CD4-positive, CD25-positive, alpha-beta regulatory T cell (primary cell): ENCODE measurements around the gene IPO4. TPM values are rescaled to one million over a fixed set of nuclear protein-coding genes. Genes with fewer than 3 reads are reported as not detected.

Source experiments
- ATAC-seq, 2 donors: fragments of 150-1000 bp; cut with Tn5 transposase; one replicate each; pipeline ENCODE4 v1.10.0; 2021; ENCODE audit warnings: low read depth in 2 of 2, moderate number of reproducible peaks in 2 of 2, moderate library complexity in 1 of 2
- DNase-seq, 3 donors: peaks; one replicate each; pipeline versions ENCODE4 v3.0.0 to v3.0.0-alpha.2; 2012 to 2022; ENCODE audit warnings: mixed read lengths in 1 of 3
- H3K27ac ChIP-seq: one replicate; pipeline ENCODE4 v1.7.0; 2013; ENCODE audit warnings: mild to moderate bottlenecking, low read length; ENCODE audit not compliant: insufficient read depth, poor library complexity, severe bottlenecking
- H3K27me3 ChIP-seq: one replicate; pipeline ENCODE4 v1.7.0; 2013; ENCODE audit warnings: low read length; ENCODE audit not compliant: control insufficient read depth, insufficient read depth
- H3K36me3 ChIP-seq: one replicate; pipeline ENCODE4 v1.7.0; 2013; ENCODE audit warnings: mild to moderate bottlenecking, low read length, moderate library complexity; ENCODE audit not compliant: control insufficient read depth, insufficient read depth
- H3K4me1 ChIP-seq: 2 replicates; pipeline ENCODE4 v1.7.0; 2013; ENCODE audit warnings: mild to moderate bottlenecking, low read length; ENCODE audit not compliant: insufficient read depth, control insufficient read depth, poor library complexity, severe bottlenecking
- H3K4me3 ChIP-seq: one replicate; pipeline ENCODE4 v1.7.0; 2013; ENCODE audit warnings: low read depth, mild to moderate bottlenecking, low read length, moderate library complexity
- H3K9me3 ChIP-seq, 2 experiments: 1 replicate in 1 of 2; 2 replicates in 1 of 2; pipeline ENCODE4 v1.7.0; 2013; ENCODE audit warnings: low read length in 2 of 2, mild to moderate bottlenecking in 1 of 2, moderate library complexity in 1 of 2; ENCODE audit not compliant: control insufficient read depth in 2 of 2
- H3K27ac Mint-ChIP-seq, 3 donors: one replicate each; pipeline ENCODE4 v1.8.0; 2020 to 2022; ENCODE audit warnings: mild to moderate bottlenecking in 3 of 3, mixed read lengths in 3 of 3, moderate library complexity in 2 of 3
- H3K27me3 Mint-ChIP-seq: one replicate; pipeline ENCODE4 v1.8.0; 2022; ENCODE audit warnings: mild to moderate bottlenecking, mixed read lengths
- H3K36me3 Mint-ChIP-seq: one replicate; pipeline ENCODE4 v1.8.0; 2020; ENCODE audit warnings: mixed read lengths
- H3K4me1 Mint-ChIP-seq, 4 donors: one replicate each; pipeline ENCODE4 v1.8.0; 2020 to 2022; ENCODE audit warnings: mixed read lengths in 4 of 4, mild to moderate bottlenecking in 1 of 4
- H3K4me3 Mint-ChIP-seq, 4 donors: one replicate each; pipeline ENCODE4 v1.8.0; 2020 to 2022; ENCODE audit warnings: mild to moderate bottlenecking in 4 of 4, mixed read lengths in 4 of 4, moderate library complexity in 3 of 4
- H3K9me3 Mint-ChIP-seq, 7 donors: one replicate each; pipeline ENCODE4 v1.8.0; 2020 to 2022; ENCODE audit warnings: mixed read lengths in 7 of 7, mild to moderate bottlenecking in 3 of 7, moderate library complexity in 2 of 7
- polyA plus RNA-seq, 4 donors: library from polyadenylated mRNA; unstranded; fragments of 300-500 nt; fragmentation: Illumina TruSeq; gene quantifications; one replicate each; pipeline ENCODE4 v1.2.3, GENCODE V29; 2021
- total RNA-seq: library from RNA; stranded (reverse); gene quantifications from one replicate; pipeline ENCODE4 v1.2.3, GENCODE V29; 2022

IPO4 gene
- total and polyA plus RNA-seq, 5 donors from 2014 or later, result 13.0 to 33.7 (median 14.4) TPM

- Mint-ChIP-seq H3K36me3 (peaks cover 25% of the 10 kb centered on the region), H3K4me1 (peaks cover 6 to 86% (median 46%) of the 10 kb centered on the region in 4 donors), H3K9me3 (no peaks in the 10 kb centered on the region), H3K27me3 (no peaks in the 10 kb centered on the region), H3K4me3 (peak within 1 kb of the TSS; percentile 87 to 97 (median 94)), H3K27ac (peak within 1 kb of the TSS; percentile 91 to 98 (median 93))
- peak within 1 kb of the TSS; percentile 88 for H3K4me3 ChIP-seq
- H3K36me3 ChIP-seq, result peaks cover 28% of the 10 kb centered on the region
- H3K4me1 ChIP-seq, result peaks cover 65% of the 10 kb centered on the region
- DNase-seq (peak; percentile 99 to 100 (median 99)), ATAC-seq (peak; percentile 92 to 94)
- no peaks in the 10 kb centered on the region for H3K9me3 ChIP-seq
- H3K27me3 ChIP-seq, result no peaks in the 10 kb centered on the region
- H3K27ac ChIP-seq, result peak within 1 kb of the TSS; percentile 80
Measured at GRCh38 chr14:24141097-24141880, 47.3 kb downstream of the IPO4 start, which contains the start of gene EMC9. EMC9 (minus strand) TSS chr14:24141591; CDS start chr14:24141304, 287 bp downstream.

DNA sequence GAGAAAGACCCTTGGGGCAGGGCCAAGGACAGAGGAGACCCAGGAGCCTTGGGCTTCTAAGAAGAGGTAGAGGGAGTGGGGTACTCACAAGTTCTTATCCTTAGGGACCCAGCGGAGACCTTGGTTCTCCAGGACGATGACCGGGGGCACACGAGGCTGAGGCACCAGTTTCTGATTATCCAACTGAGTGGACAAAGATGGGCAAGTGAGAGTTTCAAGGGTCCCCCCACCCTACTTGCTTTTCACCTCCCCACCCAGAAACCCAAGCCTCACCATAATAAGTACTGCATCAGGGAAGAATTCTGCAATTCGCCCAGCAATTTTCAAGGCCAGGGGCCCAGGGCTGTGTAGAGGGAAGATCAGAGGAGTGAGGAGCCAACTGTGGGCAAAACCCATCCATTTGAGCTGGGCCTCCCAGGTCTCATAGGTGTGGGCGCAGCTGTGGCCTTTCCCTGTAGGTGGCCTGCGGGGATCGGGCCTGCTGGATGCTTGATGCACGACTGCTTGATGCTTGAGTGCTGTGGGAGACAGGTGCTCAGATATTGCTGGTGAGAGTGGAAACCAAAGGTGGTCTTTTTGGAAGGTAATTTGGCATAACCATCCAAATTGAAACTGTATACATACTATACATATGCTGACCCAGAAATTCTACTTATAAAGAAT, 49.2 kb downstream of the IPO4 start:
- H3K4me1 Mint-ChIP-seq, result peaks cover 10 to 74% (median 41%) of the 10 kb centered on the region in 4 donors
- peaks cover 28% of the 10 kb centered on the region for H3K36me3 ChIP-seq
- peak overlapping the region; percentile 55 for H3K4me3 ChIP-seq
- peaks cover 0 to 1% (median 0%) of the 10 kb centered on the region in 7 donors for H3K9me3 Mint-ChIP-seq
- H3K27ac Mint-ChIP-seq, result peak overlapping the region in 2 of 3 donors; percentile 61 to 75
- peaks cover 56% of the 10 kb centered on the region for H3K4me1 ChIP-seq
- H3K27ac ChIP-seq, result no peak overlapping the region
- DNase-seq (peak in 1 of 3 donors; percentile 40), ATAC-seq (no peak)
- peak overlapping the region; percentile 68 to 94 (median 86) for H3K4me3 Mint-ChIP-seq
- no peaks in the 10 kb centered on the region for H3K9me3 ChIP-seq
- peaks cover 25% of the 10 kb centered on the region for H3K36me3 Mint-ChIP-seq
- no peaks in the 10 kb centered on the region for H3K27me3 ChIP-seq
- no peaks in the 10 kb centered on the region for H3K27me3 Mint-ChIP-seq

DNA sequence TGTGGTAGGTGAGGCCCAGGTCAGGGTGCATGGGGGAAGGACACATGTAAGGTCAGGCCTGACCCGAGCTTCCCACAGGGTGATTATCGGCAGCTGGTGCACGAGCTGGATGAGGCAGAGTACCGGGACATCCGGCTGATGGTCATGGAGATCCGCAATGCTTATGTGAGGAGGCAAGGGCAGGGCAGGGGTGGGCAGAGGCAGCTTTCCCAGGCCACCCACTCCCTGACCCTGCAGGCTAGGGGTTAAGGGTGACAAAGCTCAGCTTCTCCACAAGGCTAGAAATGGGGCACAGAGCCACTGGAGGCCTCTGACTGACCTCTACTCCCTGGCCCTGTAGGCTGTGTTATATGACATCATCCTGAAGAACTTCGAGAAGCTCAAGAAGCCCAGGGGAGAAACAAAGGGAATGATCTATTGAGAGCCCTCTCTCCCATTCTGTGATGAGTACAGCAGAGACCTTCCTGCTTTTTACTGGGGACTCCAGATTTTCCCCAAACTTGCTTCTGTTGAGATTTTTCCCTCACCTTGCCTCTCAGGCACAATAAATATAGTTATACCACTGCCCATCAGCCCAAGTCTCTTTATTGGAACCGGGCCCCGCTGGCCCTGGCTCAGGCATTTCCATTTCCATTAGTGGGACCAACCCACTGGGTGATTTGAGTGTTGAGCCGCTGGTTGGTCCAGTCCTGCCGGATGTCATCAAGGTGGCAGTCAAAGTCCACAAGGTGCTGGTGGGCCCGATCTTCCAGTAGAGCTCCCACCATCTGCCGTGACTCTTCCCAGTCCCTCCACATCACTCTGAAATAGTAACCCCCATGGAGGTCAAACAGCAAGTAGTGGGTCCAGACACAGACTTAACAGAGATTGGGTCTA, 50.0 kb downstream of the IPO4 start:
- Histone ChIP-seq H3K4me1 (peaks cover 56% of the 10 kb centered on the region), H3K9me3 (no peaks in the 10 kb centered on the region), H3K4me3 (no peak overlapping the region), H3K27me3 (no peaks in the 10 kb centered on the region), H3K36me3 (peaks cover 22% of the 10 kb centered on the region), H3K27ac (no peak overlapping the region)
- Mint-ChIP-seq H3K4me3 (peak overlapping the region; percentile 81 to 94 (median 92)), H3K27me3 (no peaks in the 10 kb centered on the region), H3K9me3 (peaks cover 0 to 1% (median 0%) of the 10 kb centered on the region in 7 donors), H3K27ac (peak overlapping the region in 2 of 3 donors; percentile 61 to 85), H3K36me3 (peaks cover 22% of the 10 kb centered on the region), H3K4me1 (peaks cover 10 to 73% (median 37%) of the 10 kb centered on the region in 4 donors)
- DNase-seq (no peak), ATAC-seq (no peak)

DNA sequence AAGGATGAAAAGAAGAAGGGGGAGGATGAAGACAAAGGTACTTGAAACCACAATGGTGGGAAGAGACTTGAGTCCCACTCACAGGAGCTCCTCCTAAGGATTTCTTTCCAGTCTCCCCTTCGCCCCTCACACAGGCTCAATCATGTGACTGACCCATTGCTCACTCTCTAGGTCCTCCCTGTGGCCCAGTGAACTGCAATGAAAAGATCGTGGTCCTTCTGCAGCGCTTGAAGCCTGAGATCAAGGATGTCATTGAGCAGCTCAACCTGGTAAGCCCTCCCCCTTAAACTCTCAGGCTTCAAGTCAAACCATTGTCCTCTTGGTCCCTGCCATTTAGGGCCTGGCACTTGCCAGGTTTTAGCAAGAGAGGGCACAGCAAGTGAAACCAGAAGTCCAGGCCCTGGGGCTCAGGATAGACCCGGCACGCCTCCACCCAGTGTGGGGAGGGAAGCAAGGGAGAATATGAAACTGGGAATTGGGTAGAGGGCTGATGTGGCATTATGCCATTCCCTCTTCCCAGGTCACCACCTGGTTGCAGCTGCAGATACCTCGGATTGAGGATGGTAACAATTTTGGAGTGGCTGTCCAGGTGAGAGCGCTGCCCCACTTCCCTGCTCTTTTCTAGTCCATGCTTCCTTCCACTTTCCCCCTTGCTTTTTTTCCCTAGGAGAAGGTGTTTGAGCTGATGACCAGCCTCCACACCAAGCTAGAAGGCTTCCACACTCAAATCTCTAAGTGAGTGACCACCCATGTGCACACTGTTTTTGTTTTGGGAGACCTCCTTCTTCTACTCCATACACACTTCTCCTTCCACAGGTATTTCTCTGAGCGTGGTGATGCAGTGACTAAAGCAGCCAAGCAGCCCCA, 50.9 kb downstream of the IPO4 start:
- Mint-ChIP-seq H3K4me3 (peak overlapping the region; percentile 92 to 94 (median 92)), H3K27me3 (peaks cover 4% of the 10 kb centered on the region), H3K36me3 (peaks cover 17% of the 10 kb centered on the region), H3K4me1 (peaks cover 16 to 71% (median 39%) of the 10 kb centered on the region in 4 donors), H3K27ac (peak overlapping the region; percentile 94 to 95 (median 95)), H3K9me3 (peaks cover 0 to 1% (median 0%) of the 10 kb centered on the region in 7 donors)
- DNase-seq (no peak), ATAC-seq (no peak)
- Histone ChIP-seq H3K4me1 (peaks cover 59% of the 10 kb centered on the region), H3K4me3 (no peak overlapping the region), H3K27me3 (no peaks in the 10 kb centered on the region), H3K36me3 (peaks cover 16% of the 10 kb centered on the region), H3K27ac (peak overlapping the region; percentile 85), H3K9me3 (no peaks in the 10 kb centered on the region)

GRCh38 chr14:24136684-24137528, 51.7 kb downstream of the IPO4 start:
- peaks cover 16 to 71% (median 43%) of the 10 kb centered on the region in 4 donors for H3K4me1 Mint-ChIP-seq
- H3K4me3 Mint-ChIP-seq, result peak overlapping the region; percentile 92 to 94 (median 92)
- H3K9me3 Mint-ChIP-seq, result peaks cover 0 to 1% (median 0%) of the 10 kb centered on the region in 7 donors
- H3K27ac Mint-ChIP-seq, result peak overlapping the region; percentile 69 to 95 (median 94)
- ATAC-seq (no peak), DNase-seq (peak in 1 of 3 donors; percentile 28)
- Histone ChIP-seq H3K4me1 (peaks cover 62% of the 10 kb centered on the region), H3K4me3 (peak overlapping the region; percentile 75), H3K36me3 (peaks cover 16% of the 10 kb centered on the region), H3K27ac (peak overlapping the region; percentile 85), H3K9me3 (no peaks in the 10 kb centered on the region), H3K27me3 (no peaks in the 10 kb centered on the region)
- H3K36me3 Mint-ChIP-seq, result peaks cover 17% of the 10 kb centered on the region
- peaks cover 4% of the 10 kb centered on the region for H3K27me3 Mint-ChIP-seq
